HCT116 (cell line): ENCODE data around the gene SLC9A9. TPM values are rescaled to one million over a fixed set of nuclear protein-coding genes. Genes with fewer than 3 reads are reported as not detected.

ENCODE experiments used
- ATAC-seq: fragments of 200-7000 bp; cut with Tn5 transposase; 2 replicates; pipeline ENCODE4 v1.9.1; 2020; ENCODE audit warnings: mild to moderate bottlenecking, moderate library complexity
- BruUV-seq: library from RNA; stranded (reverse); fragments of 400-500 nt; replicated peaks from 2 replicates; lab custom pipeline; 2021; lab: Mats Ljungman, UMichigan
- CTCF ChIA-PET: fragments of 300-600 bp; sonication (Branson Sonifier 250); formaldehyde crosslinking; loops from one replicate; lab custom pipeline; 2021; ENCODE audit warnings: antibody characterized with exemption; lab: Charles Lee
- POLR2A ChIA-PET: fragments of 300-600, 350-600 bp; sonication (Branson Sonifier 250); formaldehyde crosslinking; loops from one replicate; lab custom pipeline; 2021; ENCODE audit warnings: antibody characterized with exemption; lab: Charles Lee
- RAD21 ChIA-PET, 2 experiments: fragments of 300-600 bp; sonication (Branson Sonifier 250); formaldehyde crosslinking; loops; one replicate each; lab custom pipeline; 2023; ENCODE audit warnings: low total read pairs in 2 of 2; ENCODE audit not compliant: uncharacterized antibody in 2 of 2, unreplicated experiment in 2 of 2, low non-redundant PET in 1 of 2; lab: Charles Lee
- DNase-seq: peaks from one replicate; pipeline ENCODE4 v3.0.0-alpha.2; 2010; ENCODE audit warnings: low read depth, low spot score
- H2AFZ ChIP-seq: fragments of 200-600 bp; shearing (Covaris generic), sonication (generic); 2 replicates; pipeline ENCODE4 v1.6.1; 2017; ENCODE audit warnings: low read depth, mixed run types, mixed read lengths, antibody characterized with exemption, low read length; ENCODE audit not compliant: poor library complexity, severe bottlenecking
- H3K27ac ChIP-seq: 2 replicates; pipeline ENCODE4 v1.5.1; 2012; ENCODE audit warnings: low read depth, low read length
- H3K27me3 ChIP-seq: fragments of 200-600 bp; sonication (generic); 2 replicates; pipeline ENCODE4 v1.6.1; 2016; ENCODE audit warnings: mixed run types, low read length, mixed read lengths; ENCODE audit not compliant: insufficient read depth
- H3K36me3 ChIP-seq, 2 experiments: fragments of 200-500 bp in 1 of 2; fragments of 200-600 bp in 1 of 2; sonication (Bioruptor generic) in 1 of 2; sonication (generic) in 1 of 2; 2 replicates each; pipeline versions ENCODE4 v1.5.1 to v1.6.1; 2014 to 2016; ENCODE audit warnings: low read length in 2 of 2, inconsistent platforms in 1 of 2, mixed read lengths in 1 of 2, mixed run types in 1 of 2; ENCODE audit not compliant: insufficient read depth in 2 of 2, control insufficient read depth in 1 of 2
- H3K4me1 ChIP-seq, 2 experiments: fragments of 200-600 bp in 1 of 2; sonication (generic) in 1 of 2; 2 replicates each; pipeline versions ENCODE4 v1.5.1 to v1.6.1; 2012 to 2017; ENCODE audit warnings: low read length in 2 of 2, inconsistent platforms in 1 of 2, mild to moderate bottlenecking in 1 of 2, mixed read lengths in 1 of 2, mixed run types in 1 of 2, moderate library complexity in 1 of 2; ENCODE audit not compliant: insufficient read depth in 2 of 2, control insufficient read depth in 1 of 2
- H3K4me2 ChIP-seq: fragments of 200-600 bp; sonication (generic); 2 replicates; pipeline ENCODE4 v1.6.1; 2017; ENCODE audit warnings: mixed run types, low read length, mixed read lengths
- H3K4me3 ChIP-seq, 2 experiments: fragments of 200-600 bp in 1 of 2; sonication (generic) in 1 of 2; replicated peaks in 1 of 2; 2 replicates each; pipeline ENCODE4 v1.5.1; 2011 to 2016; ENCODE audit warnings: low read length in 2 of 2, control low read depth in 1 of 2, low read depth in 1 of 2, mild to moderate bottlenecking in 1 of 2, mixed read lengths in 1 of 2, mixed run types in 1 of 2
- H3K79me2 ChIP-seq: fragments of 200-600 bp; sonication (generic); 2 replicates; pipeline ENCODE4 v1.6.1; 2017; ENCODE audit warnings: mild to moderate bottlenecking, mixed run types, low read length, moderate library complexity, mixed read lengths; ENCODE audit not compliant: insufficient read depth
- H3K9ac ChIP-seq: fragments of 200-600 bp; sonication (generic); 2 replicates; pipeline ENCODE4 v1.6.1; 2016; ENCODE audit warnings: low read length, mixed read lengths
- H3K9me2 ChIP-seq: fragments of 200-600 bp; sonication (generic), shearing (Covaris generic); 2 replicates; pipeline ENCODE4 v1.6.1; 2017; ENCODE audit warnings: mixed run types, mild to moderate bottlenecking, moderate library complexity; ENCODE audit not compliant: insufficient read depth
- H3K9me3 ChIP-seq, 2 experiments: fragments of 200-500 bp in 1 of 2; fragments of 200-600 bp in 1 of 2; sonication (Bioruptor generic) in 1 of 2; sonication (generic) in 1 of 2; 2 replicates each; pipeline ENCODE4 v1.6.1; 2014 to 2017; ENCODE audit warnings: low read length in 2 of 2, mixed read lengths in 2 of 2, inconsistent platforms in 1 of 2, low read depth in 1 of 2, mild to moderate bottlenecking in 1 of 2, mixed run types in 1 of 2, moderate library complexity in 1 of 2; ENCODE audit not compliant: control insufficient read depth in 1 of 2, insufficient read depth in 1 of 2
- H4K20me1 ChIP-seq: fragments of 200-600 bp; sonication (generic), shearing (Covaris generic); 2 replicates; pipeline ENCODE4 v1.6.1; 2017; ENCODE audit warnings: mixed run types, mild to moderate bottlenecking, moderate library complexity; ENCODE audit not compliant: insufficient read depth
- ATF3 ChIP-seq: IDR thresholded peaks from 2 replicates; pipeline ENCODE4 v1.6.1; 2012
- CBX3 ChIP-seq: IDR thresholded peaks from 2 replicates; pipeline ENCODE4 v1.6.1; 2012; ENCODE audit warnings: low read depth
- CEBPB ChIP-seq: IDR thresholded peaks from 2 replicates; pipeline ENCODE4 v1.6.1; 2012; ENCODE audit warnings: low read depth
- ELF1 ChIP-seq: IDR thresholded peaks from 2 replicates; pipeline ENCODE4 v1.6.1; 2012; ENCODE audit warnings: low read depth, borderline replicate concordance
- EZH2 ChIP-seq: fragments of 200-600 bp; sonication (generic); IDR thresholded peaks from 2 replicates; pipeline ENCODE4 v1.6.1; 2017; ENCODE audit warnings: antibody characterized with exemption, mixed run types
- EZH2phosphoT487 ChIP-seq: fragments of 200-600 bp; IDR thresholded peaks from 2 replicates; pipeline ENCODE4 v1.6.1; 2018; ENCODE audit warnings: antibody characterized with exemption, borderline replicate concordance
- FOSL1 ChIP-seq: IDR thresholded peaks from 2 replicates; pipeline ENCODE4 v1.6.1; 2012; ENCODE audit warnings: low read depth
- JUND ChIP-seq: IDR thresholded peaks from 2 replicates; pipeline ENCODE4 v1.6.1; 2012
- MAX ChIP-seq: IDR thresholded peaks from 2 replicates; pipeline ENCODE4 v1.6.1; 2012
- POLR2A ChIP-seq: IDR thresholded peaks from 2 replicates; pipeline ENCODE4 v1.7.0; 2011; ENCODE audit warnings: borderline replicate concordance; ENCODE audit not compliant: insufficient read depth, insufficient read length; ENCODE audit errors: extremely low read depth
- POLR2AphosphoS5 ChIP-seq: IDR thresholded peaks from 2 replicates; pipeline ENCODE4 v1.6.1; 2011; ENCODE audit warnings: mild to moderate bottlenecking, low read depth, low read length, moderate library complexity
- RAD21 ChIP-seq: IDR thresholded peaks from 2 replicates; pipeline ENCODE4 v1.6.1; 2012; ENCODE audit warnings: low read depth, mild to moderate bottlenecking
- SP1 ChIP-seq: IDR thresholded peaks from 2 replicates; pipeline ENCODE4 v1.6.1; 2012; ENCODE audit warnings: low read depth
- YY1 ChIP-seq: IDR thresholded peaks from 2 replicates; pipeline ENCODE4 v1.6.1; 2011; ENCODE audit warnings: low read length, low read depth, moderate library complexity, mild to moderate bottlenecking; ENCODE audit not compliant: insufficient replicate concordance; ENCODE audit errors: extremely low read depth
- ZFX ChIP-seq: fragments of 450-650 bp; IDR thresholded peaks from 2 replicates; pipeline ENCODE4 v1.6.1; 2017
- ZNF274 ChIP-seq: fragments of 200-500 bp; sonication (Bioruptor generic); IDR thresholded peaks from 2 replicates; pipeline ENCODE4 v1.6.1; 2014; ENCODE audit warnings: mild to moderate bottlenecking, low read depth, low read length, inconsistent platforms
- intact Hi-C: fragments of 100-400 bp; cut with micrococcal nuclease; formaldehyde crosslinking; loops from 2 replicates; pipeline ENCODE4 v1.10.0; 2022
- total RNA-seq: library from RNA; stranded (reverse); gene quantifications from one replicate; pipeline ENCODE4 v1.2.1, GENCODE V29; 2021; ENCODE audit not compliant: unreplicated experiment

SLC9A9 gene
- total RNA-seq, 1 experiment from 2014 or later = 0.20 TPM

- POLR2A ChIA-PET = no interaction called here
- Histone ChIP-seq H3K9ac (no peak overlapping the region), H3K9me2 (no peaks in the 10 kb centered on the region), H3K4me1 (no peaks in the 10 kb centered on the region), H3K27me3 (no peaks in the 10 kb centered on the region), H3K79me2 (no peaks in the 10 kb centered on the region), H4K20me1 (no peaks in the 10 kb centered on the region), H3K27ac (no peak overlapping the region), H3K4me2 (no peak overlapping the region), H3K4me3 (no peak overlapping the region), H3K36me3 (no peaks in the 10 kb centered on the region), H2AFZ (no peak overlapping the region), H3K9me3 (0 out of 4 replicates have a peak, but pooled peaks cover 0 to 5% of the 10 kb centered on the region in 2 experiments)
- RAD21 ChIA-PET = no interaction called here
- CTCF ChIA-PET = no interaction called here
- TF ChIP-seq MAX (no peak), ZFX (no peak), ATF3 (no peak)
- intact Hi-C loops = no loop called here
- ATAC-seq (no peak), DNase-seq (no peak)
- BruUV-seq = no TSS peak
Measured at GRCh38 chr3:143562789-143563188, 285.5 kb downstream of the SLC9A9 start.

- TF ChIP-seq POLR2A (no peak), YY1 (no peak), ZFX (no peak), ZNF274 (no peak), POLR2AphosphoS5 (no peak), RAD21 (no peak), FOSL1 (no peak), ELF1 (no peak), CEBPB (no peak), EZH2phosphoT487 (no peak), SP1 (no peak), JUND (no peak), EZH2 (no peak), ATF3 (no peak), CBX3 (no peak)
- Histone ChIP-seq H3K27me3 (no peaks in the 10 kb centered on the region), H2AFZ (no peak overlapping the region), H3K9me3 (0 out of 4 replicates have a peak, but pooled peaks cover 0 to 5% of the 10 kb centered on the region in 2 experiments), H4K20me1 (no peaks in the 10 kb centered on the region), H3K27ac (no peak overlapping the region), H3K4me2 (no peak overlapping the region), H3K79me2 (no peaks in the 10 kb centered on the region), H3K9ac (no peak overlapping the region), H3K4me1 (no peaks in the 10 kb centered on the region), H3K4me3 (no peak overlapping the region), H3K9me2 (no peaks in the 10 kb centered on the region), H3K36me3 (no peaks in the 10 kb centered on the region)
- DNase-seq (no peak), ATAC-seq (no peak)
- ChIA-PET RAD21 (no interaction called here), CTCF (no interaction called here), POLR2A (no interaction called here)
- intact Hi-C loops = no loop called here
- BruUV-seq = no TSS peak
Measured at GRCh38 chr3:143559296-143559695, 289.0 kb downstream of the SLC9A9 start.
